GM12878 (cell line): ENCODE data around the gene SPSB3.

ENCODE experiments used
- ATF2 ChIP-seq: IDR thresholded peaks from 2 replicates; pipeline ENCODE4 v1.6.1; 2012; ENCODE audit warnings: low read length, inconsistent platforms
- CEBPZ ChIP-seq: fragments of 150-350 bp; IDR thresholded peaks from 2 replicates; pipeline ENCODE4 v1.6.1; 2016; ENCODE audit warnings: low read depth, low read length
- E2F4 ChIP-seq: IDR thresholded peaks from 2 replicates; pipeline ENCODE4 v1.6.1; 2012; ENCODE audit warnings: low read depth, low read length, improper control_type of control experiment
- GABPA ChIP-seq: IDR thresholded peaks from 2 replicates; pipeline ENCODE4 v1.6.1; 2014; ENCODE audit warnings: antibody characterized with exemption, low read depth, mild to moderate bottlenecking, inconsistent platforms
- JUNB ChIP-seq: IDR thresholded peaks from 2 replicates; pipeline ENCODE4 v1.6.1; 2016; ENCODE audit warnings: antibody characterized with exemption, mild to moderate bottlenecking
- MAX ChIP-seq: IDR thresholded peaks from 2 replicates; pipeline ENCODE4 v1.6.1; 2012; ENCODE audit warnings: low read depth, low read length, improper control_type of control experiment
- MYC ChIP-seq: IDR thresholded peaks from 2 replicates; pipeline ENCODE4 v1.6.1; 2011; ENCODE audit warnings: mild to moderate bottlenecking, low read length, moderate library complexity, inconsistent platforms; ENCODE audit not compliant: insufficient read depth, insufficient replicate concordance, insufficient read length, severe bottlenecking
- POLR2A ChIP-seq: IDR thresholded peaks from 2 replicates; pipeline ENCODE4 v1.6.1; 2011; ENCODE audit warnings: low read depth, mild to moderate bottlenecking, low read length
- POLR2AphosphoS5 ChIP-seq: IDR thresholded peaks from 2 replicates; pipeline ENCODE4 v1.6.1; 2011; ENCODE audit warnings: mild to moderate bottlenecking, low read length, inconsistent platforms
- SMAD1 ChIP-seq: fragments of 450-650 bp; IDR thresholded peaks from 2 replicates; pipeline ENCODE4 v1.6.1; 2018; ENCODE audit warnings: mild to moderate bottlenecking, low read depth; ENCODE audit not compliant: partially characterized antibody
- SRF ChIP-seq, 2 experiments: IDR thresholded peaks; 2 replicates each; pipeline ENCODE4 v1.6.1; 2011; ENCODE audit warnings: low read depth in 2 of 2, low read length in 2 of 2, mild to moderate bottlenecking in 1 of 2, moderate library complexity in 1 of 2
- TF ChIP-seq, protein P1 (sequence below), 3 experiments: IDR thresholded peaks in 2 of 3; conservative IDR thresholded peaks in 1 of 3; 2 replicates each; pipeline ENCODE4 v1.5.1; 2011; ENCODE audit warnings: low read depth in 3 of 3, low read length in 3 of 3, mild to moderate bottlenecking in 3 of 3, control low read depth in 2 of 3, moderate library complexity in 2 of 3, inconsistent platforms in 1 of 3, mixed read lengths in 1 of 3; ENCODE audit not compliant: control insufficient read depth in 2 of 3, insufficient read depth in 1 of 3; ENCODE audit errors: extremely low read depth in 1 of 3
- TF ChIP-seq, protein P2 (sequence below): fragments of 450-650 bp; IDR thresholded peaks from 2 replicates; pipeline ENCODE4 v1.6.1; 2017; ENCODE audit warnings: antibody characterized with exemption, mild to moderate bottlenecking, moderate library complexity

- TF ChIP-seq SRF (IDR thresholded peaks at IDR 0.05; ENCODE audit: low read depth in 2 of 2, low read length in 2 of 2) (no peak), ATF2 (no peak), POLR2A (no peak; the same call in 1 of the 2 replicates), MAX (no peak), MYC (no peak), E2F4 (no peak), GABPA (no peak), SMAD1 (no peak), JUNB (no peak), POLR2AphosphoS5 (no peak; the same call in 1 of the 2 replicates), CEBPZ (no peak)
- TF ChIP-seq, protein P1, sequence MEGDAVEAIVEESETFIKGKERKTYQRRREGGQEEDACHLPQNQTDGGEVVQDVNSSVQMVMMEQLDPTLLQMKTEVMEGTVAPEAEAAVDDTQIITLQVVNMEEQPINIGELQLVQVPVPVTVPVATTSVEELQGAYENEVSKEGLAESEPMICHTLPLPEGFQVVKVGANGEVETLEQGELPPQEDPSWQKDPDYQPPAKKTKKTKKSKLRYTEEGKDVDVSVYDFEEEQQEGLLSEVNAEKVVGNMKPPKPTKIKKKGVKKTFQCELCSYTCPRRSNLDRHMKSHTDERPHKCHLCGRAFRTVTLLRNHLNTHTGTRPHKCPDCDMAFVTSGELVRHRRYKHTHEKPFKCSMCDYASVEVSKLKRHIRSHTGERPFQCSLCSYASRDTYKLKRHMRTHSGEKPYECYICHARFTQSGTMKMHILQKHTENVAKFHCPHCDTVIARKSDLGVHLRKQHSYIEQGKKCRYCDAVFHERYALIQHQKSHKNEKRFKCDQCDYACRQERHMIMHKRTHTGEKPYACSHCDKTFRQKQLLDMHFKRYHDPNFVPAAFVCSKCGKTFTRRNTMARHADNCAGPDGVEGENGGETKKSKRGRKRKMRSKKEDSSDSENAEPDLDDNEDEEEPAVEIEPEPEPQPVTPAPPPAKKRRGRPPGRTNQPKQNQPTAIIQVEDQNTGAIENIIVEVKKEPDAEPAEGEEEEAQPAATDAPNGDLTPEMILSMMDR (IDR thresholded peaks at IDR 0.05 in 2 of 3, conservative IDR thresholded peaks at IDR 0.05 in 1 of 3; ENCODE audit: control insufficient read depth in 2 of 3, extremely low read depth in 1 of 3, insufficient read depth in 1 of 3, low read depth in 3 of 3, low read length in 3 of 3), result no peak
- TF ChIP-seq, protein P2, sequence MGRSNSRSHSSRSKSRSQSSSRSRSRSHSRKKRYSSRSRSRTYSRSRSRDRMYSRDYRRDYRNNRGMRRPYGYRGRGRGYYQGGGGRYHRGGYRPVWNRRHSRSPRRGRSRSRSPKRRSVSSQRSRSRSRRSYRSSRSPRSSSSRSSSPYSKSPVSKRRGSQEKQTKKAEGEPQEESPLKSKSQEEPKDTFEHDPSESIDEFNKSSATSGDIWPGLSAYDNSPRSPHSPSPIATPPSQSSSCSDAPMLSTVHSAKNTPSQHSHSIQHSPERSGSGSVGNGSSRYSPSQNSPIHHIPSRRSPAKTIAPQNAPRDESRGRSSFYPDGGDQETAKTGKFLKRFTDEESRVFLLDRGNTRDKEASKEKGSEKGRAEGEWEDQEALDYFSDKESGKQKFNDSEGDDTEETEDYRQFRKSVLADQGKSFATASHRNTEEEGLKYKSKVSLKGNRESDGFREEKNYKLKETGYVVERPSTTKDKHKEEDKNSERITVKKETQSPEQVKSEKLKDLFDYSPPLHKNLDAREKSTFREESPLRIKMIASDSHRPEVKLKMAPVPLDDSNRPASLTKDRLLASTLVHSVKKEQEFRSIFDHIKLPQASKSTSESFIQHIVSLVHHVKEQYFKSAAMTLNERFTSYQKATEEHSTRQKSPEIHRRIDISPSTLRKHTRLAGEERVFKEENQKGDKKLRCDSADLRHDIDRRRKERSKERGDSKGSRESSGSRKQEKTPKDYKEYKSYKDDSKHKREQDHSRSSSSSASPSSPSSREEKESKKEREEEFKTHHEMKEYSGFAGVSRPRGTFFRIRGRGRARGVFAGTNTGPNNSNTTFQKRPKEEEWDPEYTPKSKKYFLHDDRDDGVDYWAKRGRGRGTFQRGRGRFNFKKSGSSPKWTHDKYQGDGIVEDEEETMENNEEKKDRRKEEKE, result no peak
These were observed 5.4 kb downstream of the SPSB3 start for GRCh38 chr16:1776991-1777374.
